Suprapubic skin (tissue), 4 donors: ENCODE measurements around the gene GALNT17. TPM values are rescaled to one million over a fixed set of nuclear protein-coding genes. Genes with fewer than 3 reads are reported as not detected.

Source experiments
- DNase-seq, 2 donors: peaks; one replicate each; pipeline ENCODE4 v3.0.0-alpha.2; 2019; ENCODE audit warnings: low spot score in 2 of 2
- H3K27ac ChIP-seq: fragments of 200-600 bp; sonication (generic); one replicate; pipeline ENCODE4 v1.5.1; 2019
- H3K27me3 ChIP-seq: fragments of 200-600 bp; sonication (generic); one replicate; pipeline ENCODE4 v1.5.1; 2019
- H3K36me3 ChIP-seq: fragments of 200-600 bp; sonication (generic); one replicate; pipeline ENCODE4 v1.5.1; 2019
- H3K4me1 ChIP-seq: fragments of 200-600 bp; sonication (generic); one replicate; pipeline ENCODE4 v1.5.1; 2019
- H3K4me3 ChIP-seq: fragments of 200-600 bp; sonication (generic); one replicate; pipeline ENCODE4 v1.5.1; 2019; ENCODE audit warnings: mild to moderate bottlenecking
- H3K9me3 ChIP-seq: fragments of 200-600 bp; sonication (generic); one replicate; pipeline ENCODE4 v1.5.1; 2019
- CTCF ChIP-seq, 2 donors: fragments of 200-600 bp in 1 of 2; fragments of 450-650 bp in 1 of 2; sonication (generic) in 1 of 2; IDR thresholded peaks; one replicate each; pipeline ENCODE4 v1.5.1; 2016 to 2019; ENCODE audit warnings: antibody characterized with exemption in 2 of 2, mild to moderate bottlenecking in 1 of 2, moderate library complexity in 1 of 2
- EP300 ChIP-seq: sonication (generic); formaldehyde crosslinking; IDR thresholded peaks from one replicate; pipeline ENCODE4 v1.6.1; 2017; ENCODE audit warnings: antibody characterized with exemption
- POLR2A ChIP-seq, 2 donors: fragments of 450-650 bp; IDR thresholded peaks; one replicate each; pipeline ENCODE4 v1.6.1; 2017; ENCODE audit warnings: antibody characterized with exemption in 2 of 2, mild to moderate bottlenecking in 2 of 2, moderate library complexity in 2 of 2
- POLR2AphosphoS5 ChIP-seq, 3 donors: sonication (generic); formaldehyde crosslinking; IDR thresholded peaks; one replicate each; pipeline ENCODE4 v1.6.1; 2017; ENCODE audit warnings: antibody characterized with exemption in 3 of 3
- WGBS: methylation state at CpG from one replicate; pipeline ENCODE4 v1.1.5; 2018; 5-methylcytosine and 5-hydroxymethylcytosine counted together
- total RNA-seq, 4 donors: library from RNA; depleted of rRNA; stranded (reverse); fragments of >200 nt; gene quantifications; one replicate each; pipeline ENCODE4 v1.1.0, GENCODE V29; 2016

The GALNT17 gene
- total RNA-seq, 4 donors from 2014 or later, result 2.0 to 4.7 (median 2.7) TPM

GRCh38 chr7:71285571-71286145 is 153.7 kb downstream of the GALNT17 start:
- Histone ChIP-seq H3K36me3 (no peaks in the 10 kb centered on the region), H3K9me3 (no peaks in the 10 kb centered on the region), H3K27ac (no peak overlapping the region), H3K4me1 (no peaks in the 10 kb centered on the region), H3K4me3 (no peak overlapping the region), H3K27me3 (no peaks in the 10 kb centered on the region)
- no peak for DNase-seq
- TF ChIP-seq POLR2AphosphoS5 (IDR thresholded peaks at IDR 0.05) (no peak), CTCF (IDR thresholded peaks at IDR 0.05) (no peak), POLR2A (IDR thresholded peaks at IDR 0.05) (no peak), EP300 (no peak)
- 85% methylated on average over 4 of the region's 4 CpGs for WGBS

GRCh38 chr7:71286336-71286735 is 154.4 kb downstream of the GALNT17 start:
- Histone ChIP-seq H3K27me3 (no peaks in the 10 kb centered on the region), H3K9me3 (no peaks in the 10 kb centered on the region), H3K36me3 (no peaks in the 10 kb centered on the region), H3K4me1 (no peaks in the 10 kb centered on the region), H3K27ac (no peak overlapping the region), H3K4me3 (no peak overlapping the region)
- no peak for TF ChIP-seq EP300
- no peak for TF ChIP-seq CTCF (IDR thresholded peaks at IDR 0.05)
- no peak for TF ChIP-seq POLR2AphosphoS5 (IDR thresholded peaks at IDR 0.05)
- no peak for TF ChIP-seq POLR2A (IDR thresholded peaks at IDR 0.05)
- WGBS, result 73% methylated on average over 7 of the region's 7 CpGs
- no peak for DNase-seq

- no peak for TF ChIP-seq POLR2AphosphoS5 (IDR thresholded peaks at IDR 0.05)
- TF ChIP-seq CTCF (IDR thresholded peaks at IDR 0.05), result no peak
- no peak for TF ChIP-seq POLR2A (IDR thresholded peaks at IDR 0.05)
- TF ChIP-seq EP300, result no peak
- WGBS, result 80% methylated on average over 9 of the region's 9 CpGs
- Histone ChIP-seq H3K9me3 (no peaks in the 10 kb centered on the region), H3K36me3 (no peaks in the 10 kb centered on the region), H3K4me1 (no peaks in the 10 kb centered on the region), H3K27me3 (no peaks in the 10 kb centered on the region), H3K4me3 (no peak overlapping the region), H3K27ac (no peak overlapping the region)
- DNase-seq, result no peak
These were observed 155.0 kb downstream of the GALNT17 start for GRCh38 chr7:71286924-71287323.

- Histone ChIP-seq H3K4me3 (no peak overlapping the region), H3K9me3 (no peaks in the 10 kb centered on the region), H3K36me3 (no peaks in the 10 kb centered on the region), H3K4me1 (no peaks in the 10 kb centered on the region), H3K27ac (no peak overlapping the region), H3K27me3 (no peaks in the 10 kb centered on the region)
- WGBS, result 48% methylated on average over 4 of the region's 4 CpGs
- no peak for TF ChIP-seq CTCF (IDR thresholded peaks at IDR 0.05)
- no peak for TF ChIP-seq EP300
- TF ChIP-seq POLR2AphosphoS5 (IDR thresholded peaks at IDR 0.05), result no peak
- TF ChIP-seq POLR2A (IDR thresholded peaks at IDR 0.05), result no peak
- DNase-seq, result no peak
These were observed 158.5 kb downstream of the GALNT17 start for GRCh38 chr7:71290452-71290851.

GRCh38 chr7:71298378-71298777 is 166.4 kb downstream of the GALNT17 start:
- no peak overlapping the region for H3K4me3 ChIP-seq

More at GRCh38 chr7:71298378-71298777, 166.4 kb downstream of the GALNT17 start:
- no peak overlapping the region for H3K27ac ChIP-seq
- TF ChIP-seq CTCF (IDR thresholded peaks at IDR 0.05), result no peak
- TF ChIP-seq POLR2A (IDR thresholded peaks at IDR 0.05), result no peak
- no peak for TF ChIP-seq POLR2AphosphoS5 (IDR thresholded peaks at IDR 0.05)
- TF ChIP-seq EP300, result no peak
- H3K4me1 ChIP-seq, result no peaks in the 10 kb centered on the region
- WGBS, result 87% methylated on average over 6 of the region's 6 CpGs
- H3K36me3 ChIP-seq, result no peaks in the 10 kb centered on the region
- no peaks in the 10 kb centered on the region for H3K27me3 ChIP-seq
- H3K9me3 ChIP-seq, result no peaks in the 10 kb centered on the region
- no peak for DNase-seq
